Gastrocnemius medialis (tissue), 4 donors: ENCODE results near the gene TBL3. TPM values are rescaled to one million over a fixed set of nuclear protein-coding genes. Genes with fewer than 3 reads are reported as not detected.

Source experiments
- ATAC-seq, 2 donors: fragments of 150-250 bp; one replicate each; pipeline ENCODE4 v1.9.1; 2016
- DNase-seq, 2 donors: peaks; one replicate each; pipeline ENCODE4 v3.0.0-alpha.2; 2019
- H3K27ac ChIP-seq, 4 donors: fragments of 200-600 bp; sonication (generic); 1 replicate in 1 of 4; 2 replicates in 3 of 4; pipeline ENCODE4 v1.5.1; 2016 to 2018; ENCODE audit warnings: mild to moderate bottlenecking in 2 of 4, moderate library complexity in 1 of 4
- H3K27me3 ChIP-seq, 3 donors: fragments of 200-600 bp; sonication (generic) in 2 of 3; 1 replicate in 1 of 3; 2 replicates in 2 of 3; pipeline versions ENCODE4 v1.5.1 to v1.6.0; 2016 to 2019; ENCODE audit warnings: mild to moderate bottlenecking in 1 of 3, moderate library complexity in 1 of 3
- H3K36me3 ChIP-seq, 2 donors: fragments of 200-600 bp; sonication (generic) in 1 of 2; one replicate each; pipeline ENCODE4 v1.5.1; 2017 to 2018
- H3K4me1 ChIP-seq, 2 donors: fragments of 200-600 bp; sonication (generic) in 1 of 2; one replicate each; pipeline ENCODE4 v1.5.1; 2016 to 2017; ENCODE audit warnings: mild to moderate bottlenecking in 2 of 2
- H3K4me3 ChIP-seq, 4 donors: fragments of 200-600 bp; sonication (generic) in 3 of 4; 1 replicate in 1 of 4; 2 replicates in 3 of 4; pipeline ENCODE4 v1.5.1; 2016 to 2019; ENCODE audit warnings: mild to moderate bottlenecking in 2 of 4
- H3K9me3 ChIP-seq, 3 donors: fragments of 200-600 bp; sonication (generic) in 2 of 3; 1 replicate in 1 of 3; 2 replicates in 2 of 3; pipeline ENCODE4 v1.5.1; 2016 to 2019
- POLR2A ChIP-seq, 2 donors: fragments of 450-650 bp; IDR thresholded peaks; one replicate each; pipeline ENCODE4 v1.6.1; 2017; ENCODE audit warnings: antibody characterized with exemption in 2 of 2, mild to moderate bottlenecking in 2 of 2, moderate library complexity in 2 of 2
- in situ Hi-C, 4 donors: fragments of 200-750 bp; cut with MboI; loops; one replicate each; pipeline versions ENCODE4 v1.15.0 to v1.8.0; 2017; ENCODE audit warnings: low sequenced_read_pairs in 4 of 4
- intact Hi-C: fragments of 100-400 bp; cut with DNase I; formaldehyde crosslinking; loops from one replicate; pipeline ENCODE4 v1.15.1; 2023; ENCODE audit warnings: low total_unique reads
- total RNA-seq, 4 donors: library from RNA; depleted of rRNA; stranded (reverse); fragments of >200 nt; gene quantifications; one replicate each; pipeline versions ENCODE4 v1.1.0 to v1.2.3, GENCODE V29; 2016
- TF ChIP-seq, protein P1 (sequence below), 5 experiments: fragments of 450-650 bp in 3 of 5; fragments of 200-600 bp in 2 of 5; sonication (generic) in 2 of 5; IDR thresholded peaks in 4 of 5; conservative IDR thresholded peaks in 1 of 5; 1 replicate in 4 of 5; 2 replicates in 1 of 5; pipeline ENCODE4 v1.5.1; 2016 to 2019; ENCODE audit warnings: antibody characterized with exemption in 5 of 5, mild to moderate bottlenecking in 3 of 5, moderate library complexity in 3 of 5

TBL3 gene
- total RNA-seq, 4 donors from 2014 or later, result 48.2 to 79.5 (median 71.4) TPM

GRCh38 chr16:2002406-2003230 is 30.8 kb downstream of the TBL3 start:
- Histone ChIP-seq H3K27me3 (no peaks in the 10 kb centered on the region), H3K9me3 (no peaks in the 10 kb centered on the region), H3K36me3 (peaks cover 0 to 54% of the 10 kb centered on the region in 2 donors), H3K4me3 (no peak overlapping the region), H3K4me1 (peaks cover 30 to 44% of the 10 kb centered on the region in 2 donors), H3K27ac (no peak overlapping the region)
- DNase-seq, result no peak
- ATAC-seq, result no peak
- in situ Hi-C loops (no loop called here), intact Hi-C loops (loop anchor here (10.0 kb wide), 1 partner anchor 532 kb away; the partner anchor contains the start of genes CEMP1 and PDPK1)
- no peak for TF ChIP-seq POLR2A (IDR thresholded peaks at IDR 0.05)
- TF ChIP-seq, protein P1, sequence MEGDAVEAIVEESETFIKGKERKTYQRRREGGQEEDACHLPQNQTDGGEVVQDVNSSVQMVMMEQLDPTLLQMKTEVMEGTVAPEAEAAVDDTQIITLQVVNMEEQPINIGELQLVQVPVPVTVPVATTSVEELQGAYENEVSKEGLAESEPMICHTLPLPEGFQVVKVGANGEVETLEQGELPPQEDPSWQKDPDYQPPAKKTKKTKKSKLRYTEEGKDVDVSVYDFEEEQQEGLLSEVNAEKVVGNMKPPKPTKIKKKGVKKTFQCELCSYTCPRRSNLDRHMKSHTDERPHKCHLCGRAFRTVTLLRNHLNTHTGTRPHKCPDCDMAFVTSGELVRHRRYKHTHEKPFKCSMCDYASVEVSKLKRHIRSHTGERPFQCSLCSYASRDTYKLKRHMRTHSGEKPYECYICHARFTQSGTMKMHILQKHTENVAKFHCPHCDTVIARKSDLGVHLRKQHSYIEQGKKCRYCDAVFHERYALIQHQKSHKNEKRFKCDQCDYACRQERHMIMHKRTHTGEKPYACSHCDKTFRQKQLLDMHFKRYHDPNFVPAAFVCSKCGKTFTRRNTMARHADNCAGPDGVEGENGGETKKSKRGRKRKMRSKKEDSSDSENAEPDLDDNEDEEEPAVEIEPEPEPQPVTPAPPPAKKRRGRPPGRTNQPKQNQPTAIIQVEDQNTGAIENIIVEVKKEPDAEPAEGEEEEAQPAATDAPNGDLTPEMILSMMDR (IDR thresholded peaks at IDR 0.05 in 4 of 5, conservative IDR thresholded peaks at IDR 0.05 in 1 of 5), result no peak

- Histone ChIP-seq H3K27ac (peak overlapping the region in 3 of 4 donors; percentile 65 to 79 (median 78)), H3K4me3 (no peak overlapping the region), H3K9me3 (no peaks in the 10 kb centered on the region), H3K4me1 (peaks cover 38 to 51% of the 10 kb centered on the region in 2 donors), H3K27me3 (no peaks in the 10 kb centered on the region), H3K36me3 (peaks cover 0 to 47% of the 10 kb centered on the region in 2 donors)
- in situ Hi-C loops, result no loop called here
- intact Hi-C loops, result loop anchor here (10.0 kb wide), 1 partner anchor 531 kb away; the partner anchor contains the start of genes CEMP1 and PDPK1
- TF ChIP-seq POLR2A (IDR thresholded peaks at IDR 0.05), result no peak
- TF ChIP-seq, protein P1 (IDR thresholded peaks at IDR 0.05 in 4 of 5, conservative IDR thresholded peaks at IDR 0.05 in 1 of 5), result no peak
- ATAC-seq, result no peak
- DNase-seq, result no peak
Observed at GRCh38 chr16:2003231-2003826, 31.5 kb downstream of the TBL3 start.

- intact Hi-C loops (loop anchor here (10.0 kb wide), 1 partner anchor 531 kb away; the partner anchor contains the start of genes CEMP1 and PDPK1), in situ Hi-C loops (no loop called here)
- DNase-seq, result peak; percentile 92 to 97
- no peak for TF ChIP-seq POLR2A (IDR thresholded peaks at IDR 0.05)
- TF ChIP-seq, protein P1 (IDR thresholded peaks at IDR 0.05 in 4 of 5, conservative IDR thresholded peaks at IDR 0.05 in 1 of 5), result peak; percentile 94 to 98 (median 96)
- ATAC-seq, result peak; percentile 96 to 97
- H3K4me3 ChIP-seq, result peak overlapping the region in 2 of 4 donors; percentile 7 to 29
- H3K27me3 ChIP-seq, result no peaks in the 10 kb centered on the region
- peak overlapping the region; percentile 78 to 81 (median 79) for H3K27ac ChIP-seq
- H3K36me3 ChIP-seq, result peaks cover 0 to 40% of the 10 kb centered on the region in 2 donors
- no peaks in the 10 kb centered on the region for H3K9me3 ChIP-seq
- H3K4me1 ChIP-seq, result peaks cover 45 to 58% of the 10 kb centered on the region in 2 donors
Observed at GRCh38 chr16:2003827-2004641, 32.2 kb downstream of the TBL3 start.

DNA sequence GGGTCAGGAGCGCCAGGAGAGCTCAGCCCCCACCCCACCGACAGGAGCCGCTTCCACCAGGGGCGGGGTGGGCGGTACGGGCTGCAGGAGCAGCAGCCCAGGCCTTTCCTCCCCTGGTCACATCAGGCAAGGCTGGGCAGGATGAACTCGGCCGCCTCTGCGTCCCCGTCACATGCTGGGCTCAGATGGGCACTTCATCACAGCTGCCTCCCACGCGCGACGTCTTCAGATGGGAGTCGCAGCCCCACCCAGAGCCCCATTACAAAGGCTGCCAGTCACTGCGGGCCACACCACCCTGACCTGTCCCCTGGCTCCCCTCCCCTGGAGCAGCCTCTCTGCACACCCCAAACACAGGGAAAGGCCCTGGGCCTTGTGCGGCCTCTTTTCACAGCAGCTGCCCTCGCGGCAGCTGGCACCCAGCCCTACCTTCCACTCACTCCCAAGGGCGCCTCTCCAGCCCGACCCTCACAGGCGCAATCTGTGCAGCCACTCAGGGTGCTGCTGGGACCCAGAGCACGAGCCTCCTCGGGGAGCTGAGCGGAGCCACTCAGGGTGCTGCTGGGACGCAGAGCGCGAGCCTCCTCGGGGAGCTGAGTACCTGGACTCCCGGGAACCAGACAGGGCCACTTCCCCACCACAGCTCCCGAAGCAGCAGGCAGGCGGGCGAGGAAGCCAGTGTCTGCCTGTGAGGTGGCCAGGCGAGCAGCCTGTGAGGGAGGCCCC is 33.1 kb downstream of the TBL3 start:
- Histone ChIP-seq H3K9me3 (no peaks in the 10 kb centered on the region), H3K36me3 (peaks cover 0 to 30% of the 10 kb centered on the region in 2 donors), H3K27me3 (no peaks in the 10 kb centered on the region), H3K27ac (peak overlapping the region in 3 of 4 donors; percentile 78 to 81 (median 79)), H3K4me3 (no peak overlapping the region), H3K4me1 (peaks cover 45 to 59% of the 10 kb centered on the region in 2 donors)
- in situ Hi-C loops, result no loop called here
- DNase-seq (no peak), ATAC-seq (no peak)
- no peak for TF ChIP-seq POLR2A (IDR thresholded peaks at IDR 0.05)
- TF ChIP-seq, protein P1 (IDR thresholded peaks at IDR 0.05 in 4 of 5, conservative IDR thresholded peaks at IDR 0.05 in 1 of 5), result no peak
- intact Hi-C loops, result loop anchor here (5.0 to 10.0 kb wide), 2 partner anchors 262 to 530 kb away; partner anchors contain the start of genes CEMP1, PDPK1 and RNPS1
